Parathyroid adenoma (tissue), 2 donors: ENCODE data around the gene CD37.
A peak's percentile ranks its signal among the peaks of the same experiment; 100 is the strongest.

Experiments used
- H2AFZ ChIP-seq: fragments of 300-600 bp; sonication (generic); one replicate; pipeline ENCODE4 v1.7.0; 2017; ENCODE audit warnings: antibody characterized with exemption, mild to moderate bottlenecking
- H3K27ac ChIP-seq: fragments of 300-600 bp; sonication (generic); one replicate; pipeline ENCODE4 v1.7.0; 2017
- H3K27me3 ChIP-seq: fragments of 300-600 bp; sonication (generic); one replicate; pipeline ENCODE4 v1.7.0; 2017; ENCODE audit warnings: low read length; ENCODE audit not compliant: control insufficient read depth, insufficient read depth
- H3K36me3 ChIP-seq: fragments of 300-600 bp; sonication (generic); one replicate; pipeline ENCODE4 v1.7.0; 2017; ENCODE audit warnings: low read length; ENCODE audit not compliant: control insufficient read depth, insufficient read depth
- H3K4me1 ChIP-seq: fragments of 300-600 bp; sonication (generic); one replicate; pipeline ENCODE4 v1.7.0; 2017; ENCODE audit warnings: control low read depth
- H3K4me2 ChIP-seq: fragments of 300-600 bp; sonication (generic); one replicate; pipeline ENCODE4 v1.7.0; 2017; ENCODE audit warnings: low read length
- H3K4me3 ChIP-seq: fragments of 300-600 bp; sonication (generic); one replicate; pipeline ENCODE4 v1.7.0; 2017; ENCODE audit warnings: low read depth, low read length
- H3K79me2 ChIP-seq: fragments of 300-600 bp; sonication (generic); one replicate; pipeline ENCODE4 v1.7.0; 2017; ENCODE audit warnings: control low read depth
- H3K9ac ChIP-seq: fragments of 300-600 bp; sonication (generic); one replicate; pipeline ENCODE4 v1.7.0; 2017; ENCODE audit warnings: mild to moderate bottlenecking
- H3K9me3 ChIP-seq: fragments of 300-600 bp; sonication (generic); one replicate; pipeline ENCODE4 v1.7.0; 2017; ENCODE audit warnings: low read length; ENCODE audit not compliant: control insufficient read depth
- TF ChIP-seq, protein P1 (sequence below): fragments of 300-600 bp; sonication (generic); IDR thresholded peaks from one replicate; pipeline ENCODE4 v1.7.0; 2017; ENCODE audit warnings: antibody characterized with exemption, mild to moderate bottlenecking
- donor health status: primary hyperparathyroidism.

The CD37 gene

DNA sequence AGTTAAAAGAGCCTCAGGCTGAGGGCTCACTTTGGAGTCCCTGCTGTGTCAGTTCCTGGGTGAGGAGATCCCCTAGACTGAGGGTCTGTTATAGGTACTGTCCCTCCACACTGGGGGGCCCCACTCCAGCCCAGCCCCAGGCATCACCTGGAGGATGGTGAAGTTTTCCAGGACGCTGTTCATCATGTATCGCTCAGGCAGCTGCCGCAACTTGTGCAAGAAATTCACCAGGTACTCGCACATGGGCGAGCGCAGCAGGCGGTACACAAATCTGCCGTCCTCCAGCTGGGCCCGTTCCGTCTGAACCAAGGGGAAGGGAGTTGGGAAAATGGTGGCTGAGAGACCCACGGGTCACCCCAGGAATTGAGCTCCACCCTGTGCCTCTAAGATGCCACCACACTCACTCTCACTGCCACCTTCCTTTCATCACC is 7.1 kb downstream of the CD37 start:
- no peak overlapping the region for H3K27ac ChIP-seq
- H3K4me3 ChIP-seq, result no peak overlapping the region
- no peak overlapping the region for H3K9ac ChIP-seq
- H3K79me2 ChIP-seq, result no peaks in the 10 kb centered on the region
- TF ChIP-seq, protein P1, sequence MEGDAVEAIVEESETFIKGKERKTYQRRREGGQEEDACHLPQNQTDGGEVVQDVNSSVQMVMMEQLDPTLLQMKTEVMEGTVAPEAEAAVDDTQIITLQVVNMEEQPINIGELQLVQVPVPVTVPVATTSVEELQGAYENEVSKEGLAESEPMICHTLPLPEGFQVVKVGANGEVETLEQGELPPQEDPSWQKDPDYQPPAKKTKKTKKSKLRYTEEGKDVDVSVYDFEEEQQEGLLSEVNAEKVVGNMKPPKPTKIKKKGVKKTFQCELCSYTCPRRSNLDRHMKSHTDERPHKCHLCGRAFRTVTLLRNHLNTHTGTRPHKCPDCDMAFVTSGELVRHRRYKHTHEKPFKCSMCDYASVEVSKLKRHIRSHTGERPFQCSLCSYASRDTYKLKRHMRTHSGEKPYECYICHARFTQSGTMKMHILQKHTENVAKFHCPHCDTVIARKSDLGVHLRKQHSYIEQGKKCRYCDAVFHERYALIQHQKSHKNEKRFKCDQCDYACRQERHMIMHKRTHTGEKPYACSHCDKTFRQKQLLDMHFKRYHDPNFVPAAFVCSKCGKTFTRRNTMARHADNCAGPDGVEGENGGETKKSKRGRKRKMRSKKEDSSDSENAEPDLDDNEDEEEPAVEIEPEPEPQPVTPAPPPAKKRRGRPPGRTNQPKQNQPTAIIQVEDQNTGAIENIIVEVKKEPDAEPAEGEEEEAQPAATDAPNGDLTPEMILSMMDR, result no peak
- H3K9me3 ChIP-seq, result no peaks in the 10 kb centered on the region
- H3K27me3 ChIP-seq, result no peaks in the 10 kb centered on the region
- no peak overlapping the region for H2AFZ ChIP-seq
- H3K4me2 ChIP-seq, result no peak overlapping the region
- no peaks in the 10 kb centered on the region for H3K36me3 ChIP-seq
- H3K4me1 ChIP-seq, result peaks cover 6% of the 10 kb centered on the region

DNA sequence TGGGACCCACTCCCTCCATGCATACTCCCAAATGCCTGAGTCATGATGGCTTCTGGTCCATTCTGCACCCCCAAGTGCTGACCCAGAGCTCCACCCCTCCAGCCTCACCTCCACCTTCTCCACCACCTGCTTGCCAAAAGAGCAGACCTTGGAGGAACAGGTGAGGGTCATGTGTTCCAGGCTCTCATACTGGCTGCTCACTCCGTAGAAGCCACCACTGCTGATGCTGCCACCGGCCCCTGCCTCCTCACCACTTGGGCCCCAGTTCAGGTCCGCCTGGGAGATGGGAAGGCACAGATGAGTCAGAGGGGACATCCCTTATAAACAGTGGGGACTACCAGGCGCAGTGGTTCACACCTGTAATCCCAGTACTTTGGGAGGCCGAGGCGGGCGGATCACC is 7.9 kb downstream of the CD37 start:
- H3K9ac ChIP-seq, result no peak overlapping the region
- peaks cover 6% of the 10 kb centered on the region for H3K4me1 ChIP-seq
- H3K27me3 ChIP-seq, result no peaks in the 10 kb centered on the region
- no peaks in the 10 kb centered on the region for H3K9me3 ChIP-seq
- no peak overlapping the region for H3K27ac ChIP-seq
- H3K4me2 ChIP-seq, result no peak overlapping the region
- TF ChIP-seq, protein P1, result no peak
- no peak overlapping the region for H3K4me3 ChIP-seq
- no peaks in the 10 kb centered on the region for H3K79me2 ChIP-seq
- H3K36me3 ChIP-seq, result no peaks in the 10 kb centered on the region
- H2AFZ ChIP-seq, result no peak overlapping the region

DNA sequence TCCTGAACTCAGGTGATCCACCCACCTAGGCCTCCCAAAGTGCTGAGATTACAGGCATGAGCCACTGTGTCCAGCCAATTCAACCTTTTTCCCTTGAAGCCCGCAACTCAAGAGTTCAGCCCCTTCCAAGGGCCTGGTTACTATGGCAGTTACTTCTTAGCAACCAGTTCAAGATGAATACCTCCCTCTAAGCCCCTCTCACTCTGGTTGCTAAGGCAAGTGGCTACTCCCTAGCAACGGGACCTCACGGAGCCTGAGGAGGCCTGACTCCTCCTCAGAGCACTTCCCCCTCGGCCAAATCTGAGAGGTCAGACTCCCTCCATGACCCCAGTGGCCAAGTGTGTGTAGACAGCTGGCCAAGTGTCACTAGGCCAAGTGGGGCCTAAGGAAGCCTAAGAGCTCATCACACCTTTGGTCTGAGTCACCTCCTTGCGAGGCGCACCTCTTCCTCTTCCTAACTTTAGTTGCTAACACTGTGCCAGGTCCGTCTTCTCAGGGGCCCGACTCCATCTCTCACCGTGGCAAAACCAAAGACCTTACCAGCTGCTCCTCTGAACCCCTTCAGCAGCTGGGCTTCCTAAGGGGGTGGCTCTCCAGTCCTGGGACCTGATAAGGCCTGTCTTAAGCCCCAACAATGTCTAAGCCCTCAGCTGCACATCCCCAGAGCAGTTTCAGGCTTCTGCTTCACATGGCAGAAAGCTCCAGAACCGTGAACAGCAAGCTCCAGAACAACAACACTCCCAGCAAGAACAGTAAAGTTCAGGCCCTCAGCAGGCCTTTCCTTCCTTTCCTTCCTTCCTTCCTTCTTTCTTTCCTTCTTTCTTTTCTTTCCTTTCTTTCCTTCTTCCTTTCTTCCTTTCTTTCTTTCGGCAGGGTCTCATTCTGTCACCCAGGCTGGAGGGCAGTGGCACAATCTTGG is 9.6 kb downstream of the CD37 start:
- Histone ChIP-seq H3K4me2 (no peak overlapping the region), H3K4me3 (no peak overlapping the region), H3K36me3 (no peaks in the 10 kb centered on the region), H3K9me3 (no peaks in the 10 kb centered on the region), H2AFZ (no peak overlapping the region), H3K27me3 (no peaks in the 10 kb centered on the region), H3K27ac (no peak overlapping the region), H3K79me2 (no peaks in the 10 kb centered on the region), H3K9ac (no peak overlapping the region), H3K4me1 (no peaks in the 10 kb centered on the region)
- TF ChIP-seq, protein P1, result no peak

DNA sequence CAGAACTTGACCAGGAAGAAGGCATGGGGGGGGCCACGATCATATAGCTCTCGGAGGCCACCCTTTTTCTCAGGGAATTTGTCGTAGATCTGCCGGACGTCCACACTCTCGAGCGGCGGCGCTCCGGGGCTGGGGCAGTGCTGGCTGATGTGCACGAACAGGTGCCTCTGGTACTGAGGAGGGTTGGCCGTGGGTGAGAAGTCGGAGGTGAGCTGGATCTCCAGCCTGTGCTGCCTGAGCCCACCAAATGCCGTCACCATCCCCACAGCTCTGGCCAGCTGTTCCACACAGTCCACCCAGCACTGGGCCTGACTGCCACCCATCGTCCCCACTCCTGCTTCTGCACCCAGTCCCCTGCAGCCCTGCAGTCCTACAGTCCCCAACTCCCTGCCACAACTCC is 12.0 kb downstream of the CD37 start:
- Histone ChIP-seq H3K9me3 (no peaks in the 10 kb centered on the region), H2AFZ (no peak overlapping the region), H3K4me1 (no peaks in the 10 kb centered on the region), H3K4me3 (no peak overlapping the region), H3K79me2 (no peaks in the 10 kb centered on the region), H3K27me3 (no peaks in the 10 kb centered on the region), H3K27ac (no peak overlapping the region), H3K36me3 (no peaks in the 10 kb centered on the region), H3K9ac (no peak overlapping the region), H3K4me2 (no peak overlapping the region)
- TF ChIP-seq, protein P1, result no peak

DNA sequence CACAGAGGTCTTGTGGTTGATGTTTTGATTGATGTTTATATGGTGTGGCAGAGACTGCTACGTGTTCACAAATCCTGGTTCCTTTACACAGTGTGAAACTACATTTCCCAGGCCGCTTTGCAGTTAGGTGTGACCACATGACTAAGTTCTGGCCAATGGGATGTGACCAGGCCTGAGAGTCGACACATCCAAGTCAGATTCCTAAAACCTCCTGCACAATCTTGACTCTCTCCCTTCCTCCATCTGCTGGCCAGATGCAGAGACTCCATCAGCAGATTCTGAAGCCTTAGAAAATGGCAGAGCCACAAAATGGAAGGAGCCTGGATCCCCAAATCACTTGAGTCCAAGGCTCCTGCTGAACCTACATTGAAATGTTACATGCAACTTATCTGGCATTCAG is 12.6 kb downstream of the CD37 start:
- H3K36me3 ChIP-seq, result no peaks in the 10 kb centered on the region
- no peak overlapping the region for H3K9ac ChIP-seq
- H3K4me3 ChIP-seq, result no peak overlapping the region
- peak overlapping the region; percentile 11 for H2AFZ ChIP-seq
- H3K27me3 ChIP-seq, result no peaks in the 10 kb centered on the region
- TF ChIP-seq, protein P1, result no peak
- H3K4me1 ChIP-seq, result no peaks in the 10 kb centered on the region
- H3K9me3 ChIP-seq, result no peaks in the 10 kb centered on the region
- H3K79me2 ChIP-seq, result no peaks in the 10 kb centered on the region
- no peak overlapping the region for H3K27ac ChIP-seq
- no peak overlapping the region for H3K4me2 ChIP-seq
